ENCODE measurements around the gene LTBP1. TPM values are rescaled to one million over a fixed set of nuclear protein-coding genes. Genes with fewer than 3 reads are reported as not detected.

The LTBP1 gene
- total and polyA plus RNA-seq, 8 donors, result 11.0 to 134 (median 25.6) TPM

DNA sequence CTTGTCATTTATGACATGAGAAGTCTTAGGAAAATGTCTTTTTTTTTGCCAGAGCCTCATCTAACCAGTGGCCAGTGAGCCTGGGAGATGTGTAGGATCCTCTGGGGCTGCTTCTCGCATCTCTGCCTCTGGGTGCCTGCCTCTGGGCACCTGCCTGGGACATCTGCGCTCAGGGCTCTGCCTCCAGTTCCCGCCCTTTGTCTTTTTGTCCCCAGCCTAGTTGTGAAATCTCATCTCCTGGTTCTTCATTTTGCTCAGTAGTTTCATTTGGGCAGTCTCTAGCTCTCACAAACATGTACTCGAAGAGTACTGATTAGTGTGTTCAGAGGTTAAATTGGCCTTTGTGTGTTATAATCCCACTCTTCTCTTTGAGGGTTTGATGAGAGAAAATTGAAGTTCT lies 92.0 kb downstream of the LTBP1 start:
- Histone ChIP-seq H3K4me3 (no peak overlapping the region), H3K27me3 (no peaks in the 10 kb centered on the region), H3K4me1 (peaks cover 0 to 13% (median 2%) of the 10 kb centered on the region in 4 donors), H3K27ac (peak overlapping the region in 2 of 5 donors; percentile 41 to 51), H3K36me3 (no peaks in the 10 kb centered on the region), H3K9me3 (no peaks in the 10 kb centered on the region)
- TF ChIP-seq, protein P1, sequence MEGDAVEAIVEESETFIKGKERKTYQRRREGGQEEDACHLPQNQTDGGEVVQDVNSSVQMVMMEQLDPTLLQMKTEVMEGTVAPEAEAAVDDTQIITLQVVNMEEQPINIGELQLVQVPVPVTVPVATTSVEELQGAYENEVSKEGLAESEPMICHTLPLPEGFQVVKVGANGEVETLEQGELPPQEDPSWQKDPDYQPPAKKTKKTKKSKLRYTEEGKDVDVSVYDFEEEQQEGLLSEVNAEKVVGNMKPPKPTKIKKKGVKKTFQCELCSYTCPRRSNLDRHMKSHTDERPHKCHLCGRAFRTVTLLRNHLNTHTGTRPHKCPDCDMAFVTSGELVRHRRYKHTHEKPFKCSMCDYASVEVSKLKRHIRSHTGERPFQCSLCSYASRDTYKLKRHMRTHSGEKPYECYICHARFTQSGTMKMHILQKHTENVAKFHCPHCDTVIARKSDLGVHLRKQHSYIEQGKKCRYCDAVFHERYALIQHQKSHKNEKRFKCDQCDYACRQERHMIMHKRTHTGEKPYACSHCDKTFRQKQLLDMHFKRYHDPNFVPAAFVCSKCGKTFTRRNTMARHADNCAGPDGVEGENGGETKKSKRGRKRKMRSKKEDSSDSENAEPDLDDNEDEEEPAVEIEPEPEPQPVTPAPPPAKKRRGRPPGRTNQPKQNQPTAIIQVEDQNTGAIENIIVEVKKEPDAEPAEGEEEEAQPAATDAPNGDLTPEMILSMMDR (IDR thresholded peaks at IDR 0.05), result no peak
- TF ChIP-seq EP300 (IDR thresholded peaks at IDR 0.05) (no peak), POLR2AphosphoS5 (IDR thresholded peaks at IDR 0.05) (no peak), POLR2A (IDR thresholded peaks at IDR 0.05) (no peak)
- WGBS, 5 donors, result 84 to 95% (median 91%) methylated on average over 3 to 4 of the region's 4 CpGs
- intact Hi-C loops (cut with DNase I; ENCODE audit: low total_unique reads), result no loop called here
- DNase-seq, result no peak

DNA sequence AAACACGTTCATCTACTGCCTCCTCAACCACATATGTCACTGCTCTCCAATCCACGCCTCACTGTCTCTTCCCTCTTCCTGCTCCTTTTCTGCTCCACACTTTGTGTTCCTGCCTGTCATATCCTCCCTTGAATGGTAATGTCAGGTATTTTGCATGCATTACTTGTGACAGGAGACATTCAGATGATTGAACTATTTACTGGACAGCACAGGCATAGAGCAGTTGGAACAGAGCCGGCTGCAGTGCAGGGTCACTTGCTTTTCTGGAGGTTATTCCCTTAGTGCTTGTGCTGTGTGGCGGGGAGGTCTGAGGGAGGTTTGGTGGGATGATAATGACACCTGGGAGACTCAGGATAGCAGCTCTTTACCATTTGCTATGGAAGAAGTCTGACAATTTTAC lies 93.8 kb downstream of the LTBP1 start:
- Histone ChIP-seq H3K27me3 (no peaks in the 10 kb centered on the region), H3K4me1 (peaks cover 0 to 5% (median 2%) of the 10 kb centered on the region in 4 donors), H3K27ac (no peak overlapping the region), H3K36me3 (no peaks in the 10 kb centered on the region), H3K4me3 (no peak overlapping the region), H3K9me3 (no peaks in the 10 kb centered on the region)
- WGBS, 5 donors, result 87 to 95% (median 89%) methylated on average over 4 of the region's 4 CpGs
- TF ChIP-seq POLR2A (IDR thresholded peaks at IDR 0.05), result no peak
- TF ChIP-seq POLR2AphosphoS5 (IDR thresholded peaks at IDR 0.05), result no peak
- TF ChIP-seq EP300 (IDR thresholded peaks at IDR 0.05), result no peak
- TF ChIP-seq, protein P1 (IDR thresholded peaks at IDR 0.05), result no peak
- no peak for DNase-seq
- intact Hi-C loops (cut with DNase I; ENCODE audit: low total_unique reads), result no loop called here

DNA sequence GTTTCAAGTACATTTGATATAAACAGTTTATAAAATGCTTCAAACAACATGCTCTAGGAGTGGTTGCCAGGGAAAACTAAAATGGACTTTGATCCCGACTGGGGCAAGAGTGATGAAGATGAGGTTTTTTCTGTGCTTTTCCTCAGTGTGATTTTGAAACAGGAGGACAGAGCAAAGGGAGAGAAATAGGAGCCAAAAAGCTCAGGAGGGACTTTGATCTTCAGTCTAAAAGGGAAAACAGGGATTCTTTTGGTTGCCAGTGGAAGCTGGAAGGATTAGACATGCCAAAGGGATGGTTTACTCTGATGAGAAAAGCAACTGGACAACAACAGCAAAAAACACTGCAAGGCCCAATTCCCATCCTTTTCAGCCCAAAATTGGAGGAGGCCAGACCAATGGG lies 95.5 kb downstream of the LTBP1 start:
- peak overlapping the region in 4 of 5 donors; percentile 18 to 64 (median 48) for H3K27ac ChIP-seq
- H3K4me1 ChIP-seq, result peaks cover 0 to 5% (median 2%) of the 10 kb centered on the region in 4 donors
- 50 to 69% (median 61%) methylated on average over 1 of the region's 1 CpG for WGBS, 5 donors

DNA sequence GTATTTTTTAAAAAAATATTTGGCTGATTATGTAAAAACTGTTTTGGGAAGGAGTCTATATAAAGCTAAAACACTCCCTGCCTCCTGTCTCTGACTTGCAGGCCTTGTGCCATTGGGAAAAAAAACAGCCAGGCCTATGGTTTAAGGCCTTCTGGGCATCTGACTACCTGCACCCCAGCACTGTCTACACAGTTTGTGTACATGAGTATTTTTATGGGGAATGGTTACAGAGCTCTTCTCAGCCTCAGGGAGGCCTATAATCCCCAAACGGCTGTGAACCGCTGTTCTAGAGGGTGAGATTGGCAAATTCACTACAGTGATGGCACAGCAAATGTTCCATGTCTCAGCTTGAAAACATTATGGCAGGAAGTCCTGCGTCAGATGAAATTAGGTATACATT lies 96.1 kb downstream of the LTBP1 start:
- intact Hi-C loops (cut with DNase I; ENCODE audit: low total_unique reads), result no loop called here
- TF ChIP-seq POLR2AphosphoS5 (IDR thresholded peaks at IDR 0.05), result no peak
- TF ChIP-seq, protein P1 (IDR thresholded peaks at IDR 0.05), result no peak
- TF ChIP-seq EP300 (IDR thresholded peaks at IDR 0.05), result no peak
- no peak for TF ChIP-seq POLR2A (IDR thresholded peaks at IDR 0.05)

More for the DNA sequence above, 95.5 kb downstream of the LTBP1 start:
- intact Hi-C loops (cut with DNase I; ENCODE audit: low total_unique reads), result no loop called here
- H3K9me3 ChIP-seq, result no peaks in the 10 kb centered on the region
- TF ChIP-seq, protein P1 (IDR thresholded peaks at IDR 0.05), result no peak
- TF ChIP-seq EP300 (IDR thresholded peaks at IDR 0.05), result no peak
- TF ChIP-seq POLR2A (IDR thresholded peaks at IDR 0.05), result no peak
- no peak for TF ChIP-seq POLR2AphosphoS5 (IDR thresholded peaks at IDR 0.05)
- no peak overlapping the region for H3K4me3 ChIP-seq
- DNase-seq, result no peak
- H3K36me3 ChIP-seq, result no peaks in the 10 kb centered on the region
- H3K27me3 ChIP-seq, result no peaks in the 10 kb centered on the region

More for the DNA sequence above, 96.1 kb downstream of the LTBP1 start:
- no peak overlapping the region for H3K4me3 ChIP-seq
- H3K9me3 ChIP-seq, result no peaks in the 10 kb centered on the region
- no peaks in the 10 kb centered on the region for H3K36me3 ChIP-seq
- H3K4me1 ChIP-seq, result peaks cover 0 to 5% (median 2%) of the 10 kb centered on the region in 4 donors
- WGBS, 5 donors, result 79 to 92% (median 92%) methylated on average over 3 of the region's 3 CpGs
- no peak for DNase-seq
- peak overlapping the region in 4 of 5 donors; percentile 18 to 64 (median 48) for H3K27ac ChIP-seq
- no peaks in the 10 kb centered on the region for H3K27me3 ChIP-seq
